NCI-H2107 treated with DMSO at 0.1 percent for 48 hours (cell line): ENCODE results near the gene SAC3D1.
A peak's percentile ranks its signal among the peaks of the same experiment; 100 is the strongest.
"Not testable (repeated sequence)": the region's sequence is repeated elsewhere in the genome, so short reads cannot be mapped to it uniquely, and the experiment has no call there.

Experiments used
- DNase-seq: peaks from one replicate; lab custom pipeline; 2025; ENCODE audit not compliant: unreplicated experiment; lab: John Stamatoyannopoulos, UW

The SAC3D1 gene

DNA sequence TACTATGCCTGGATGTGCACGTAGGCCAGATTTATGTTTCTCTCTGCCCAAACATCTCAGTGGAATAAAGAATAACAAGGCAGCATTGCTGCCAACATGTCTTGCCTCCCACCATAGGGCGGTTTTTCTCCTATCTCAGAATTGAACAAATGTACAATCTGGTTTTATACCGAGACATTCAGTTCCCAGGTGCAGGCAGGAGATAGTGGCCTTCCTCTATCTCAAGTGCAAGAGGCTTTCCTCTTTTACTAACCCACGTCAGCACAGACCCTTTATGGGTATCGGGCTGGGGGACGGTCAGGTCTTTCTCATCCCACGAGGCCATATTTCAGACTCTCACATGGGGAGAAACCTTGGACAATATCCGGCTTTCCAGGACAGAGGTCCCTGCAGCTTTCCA, 17.5 kb upstream of the SAC3D1 start:
- not testable (repeated sequence) for DNase-seq

DNA sequence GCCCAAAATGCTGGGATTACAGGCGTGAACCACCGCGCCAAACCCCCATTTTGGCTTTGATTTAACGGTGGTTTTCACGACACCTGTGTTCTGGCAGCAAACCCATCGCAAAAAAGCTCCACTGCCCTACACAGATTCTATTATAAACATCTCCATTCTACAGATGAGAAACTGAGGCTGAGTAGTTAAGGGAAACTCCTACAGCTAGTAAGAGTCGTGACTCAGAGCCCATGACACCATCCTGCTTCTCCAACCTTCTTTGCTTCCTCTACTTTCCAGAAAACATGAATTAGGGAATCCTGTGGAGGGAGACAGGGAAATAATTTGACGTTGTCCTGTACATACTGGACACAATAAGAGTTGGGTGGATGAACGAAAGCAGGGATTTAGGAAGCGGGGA, 14.2 kb upstream of the SAC3D1 start:
- DNase-seq: no peak

DNA sequence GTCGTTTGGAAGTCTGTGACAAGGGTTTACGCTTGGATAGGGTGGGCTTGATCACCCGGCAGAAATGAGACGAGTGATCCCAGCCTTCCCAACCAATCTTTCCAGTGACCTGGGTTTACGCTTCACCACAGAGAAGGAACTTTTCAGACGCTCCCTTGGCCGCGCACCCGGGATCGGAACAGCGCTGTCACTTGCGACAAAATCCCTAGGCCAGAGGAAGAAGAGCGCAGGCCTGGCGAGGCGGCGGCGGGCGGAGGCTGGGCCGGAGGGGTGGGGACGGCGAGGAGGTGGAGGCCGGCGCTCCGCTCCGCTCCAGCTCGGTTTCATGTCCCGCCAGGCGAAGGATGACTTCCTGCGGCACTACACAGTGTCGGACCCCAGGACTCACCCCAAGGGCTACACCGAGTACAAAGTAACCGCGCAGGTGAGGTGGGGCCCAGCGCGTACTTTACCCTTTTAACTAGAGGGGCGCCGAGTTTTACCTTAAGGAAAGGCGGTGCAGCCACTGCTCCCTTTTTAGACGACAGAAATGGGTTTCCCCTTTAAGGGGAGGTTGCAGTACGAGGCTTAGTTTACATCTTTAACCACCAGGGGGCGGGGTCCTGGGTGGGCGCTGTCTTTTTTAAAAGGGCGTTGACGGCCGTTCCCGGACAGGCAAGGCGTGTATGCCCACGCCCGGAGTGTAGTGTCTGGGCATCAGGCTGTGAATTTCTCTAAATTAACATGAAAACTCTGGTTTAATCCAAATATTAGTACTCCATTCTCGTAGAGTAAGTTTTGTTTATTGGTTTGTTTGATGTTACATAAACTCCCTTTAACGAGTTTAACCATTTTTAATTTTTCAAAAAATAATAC, 13.6 kb upstream of the SAC3D1 start, which contains the start of gene SNX15:
TSS of gene SNX15 (plus strand) at position 227 of the 855 bp plus-strand sequence. CDS start at position 326, 99 bp downstream.
- DNase-seq: peak; percentile 95

DNA sequence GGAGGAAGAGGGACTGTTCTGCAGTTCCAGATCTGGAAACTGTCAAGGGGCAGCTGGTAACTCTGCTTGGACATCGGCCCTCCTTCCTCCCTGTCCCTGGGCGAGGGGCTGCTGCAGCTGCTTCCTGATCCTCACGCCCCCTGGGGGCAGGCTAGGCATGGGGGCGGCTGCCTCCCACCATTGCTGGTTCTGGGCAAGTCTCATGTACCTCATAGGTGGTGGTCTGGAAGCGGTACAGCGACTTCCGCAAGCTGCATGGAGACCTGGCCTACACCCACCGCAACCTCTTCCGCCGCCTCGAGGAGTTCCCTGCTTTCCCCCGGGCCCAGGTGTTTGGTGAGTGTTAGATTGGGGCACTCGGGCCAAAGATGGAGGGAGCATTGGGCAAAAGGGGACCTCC, 8.8 kb upstream of the SAC3D1 start:
- DNase-seq: no peak

DNA sequence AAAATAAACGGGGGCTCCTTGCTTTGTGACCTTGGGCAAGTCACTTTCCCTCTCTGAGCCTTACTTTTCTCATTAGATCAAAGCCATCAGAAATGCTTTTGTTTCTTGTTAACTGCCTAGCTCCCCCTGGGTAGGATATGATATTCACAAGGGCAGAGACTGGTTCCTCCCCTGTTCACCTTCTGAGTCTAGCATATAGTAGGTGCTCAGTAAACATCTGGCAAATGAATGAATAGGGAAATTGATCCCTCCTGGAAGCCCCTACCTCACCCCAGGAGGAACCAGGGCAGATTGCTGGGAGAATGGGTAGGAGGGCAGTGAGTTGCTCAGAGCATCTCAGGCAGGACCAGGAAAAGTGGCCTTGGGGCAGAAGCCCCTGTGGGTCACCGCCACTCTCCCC, 6.6 kb upstream of the SAC3D1 start:
- no peak for DNase-seq

DNA sequence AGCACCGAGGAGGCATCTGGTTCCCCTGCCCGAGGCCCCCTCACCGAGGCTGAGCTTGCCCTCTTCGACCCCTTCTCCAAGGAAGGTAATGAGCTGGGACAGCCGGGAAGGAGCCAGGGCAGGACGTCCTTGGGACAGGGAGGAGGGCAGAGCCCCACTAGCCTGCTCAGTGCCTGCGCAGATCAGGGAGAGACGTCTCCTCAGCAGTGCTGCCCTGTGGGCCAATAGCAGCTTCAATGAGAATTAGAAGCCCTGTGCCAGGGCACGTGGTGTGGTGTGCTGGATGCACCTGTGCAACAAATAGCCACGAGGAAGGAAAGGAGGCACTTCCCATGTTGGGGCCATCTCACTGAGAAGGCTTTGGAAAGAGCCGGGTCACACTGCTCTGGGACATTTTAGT, 5.4 kb upstream of the SAC3D1 start:
- no peak for DNase-seq

DNA sequence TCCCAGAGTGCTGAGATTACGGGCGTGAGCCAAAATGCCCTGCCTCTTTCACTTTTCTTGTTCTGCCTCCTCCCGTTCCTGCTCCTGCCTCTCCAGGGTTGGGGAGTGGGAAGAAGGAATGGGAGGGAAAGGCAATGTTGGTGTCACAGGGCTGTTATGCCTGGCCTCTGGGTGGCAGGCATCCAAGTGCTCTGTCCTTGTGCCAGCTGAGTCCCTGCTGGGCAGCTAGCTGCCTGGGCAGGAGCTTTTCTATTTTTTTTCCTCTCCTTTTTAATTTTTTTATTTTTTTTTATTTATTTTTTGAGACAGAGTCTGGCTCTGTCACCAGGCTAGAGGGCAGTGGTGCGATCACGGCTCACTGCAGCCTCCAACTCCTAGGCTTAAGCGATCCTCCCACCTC, 4.1 kb upstream of the SAC3D1 start:
- DNase-seq: no peak

DNA sequence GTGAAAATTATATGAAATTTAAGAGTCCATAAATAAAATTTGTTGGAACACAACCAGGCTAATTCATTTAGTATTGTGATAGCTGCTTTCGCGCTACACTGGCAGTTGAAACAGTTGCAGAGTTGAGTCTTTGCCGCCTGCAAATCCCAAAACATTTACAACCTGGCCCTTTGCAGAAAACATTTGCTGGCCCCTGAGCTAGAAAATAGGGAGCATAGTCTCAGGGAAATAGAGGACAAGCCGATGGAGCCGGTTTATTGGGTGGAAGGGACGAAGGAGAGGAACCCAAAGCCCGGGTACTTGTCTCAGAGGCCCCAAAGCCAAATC, 527 bp upstream of the SAC3D1 start:
- DNase-seq: no peak

DNA sequence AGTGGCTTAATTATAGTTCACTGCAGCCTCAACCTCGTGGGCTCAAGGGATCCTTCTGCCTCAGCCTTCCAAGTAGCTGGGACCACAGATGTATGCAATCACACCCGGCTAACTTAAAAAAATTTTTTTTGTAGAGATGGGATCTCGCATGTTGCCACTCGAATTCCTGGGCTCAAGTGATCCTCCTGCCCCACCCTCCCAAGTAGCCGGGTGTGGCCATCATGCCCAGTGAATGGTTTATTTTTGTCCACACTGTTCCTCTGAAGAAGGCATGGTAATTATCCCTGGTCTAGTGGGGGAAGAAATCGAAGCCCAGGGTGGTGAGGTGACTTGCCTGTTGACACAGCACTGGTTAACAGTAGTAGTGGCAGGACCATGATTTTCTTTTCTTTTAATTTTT, 1.9 kb downstream of the SAC3D1 start:
- no peak for DNase-seq

DNA sequence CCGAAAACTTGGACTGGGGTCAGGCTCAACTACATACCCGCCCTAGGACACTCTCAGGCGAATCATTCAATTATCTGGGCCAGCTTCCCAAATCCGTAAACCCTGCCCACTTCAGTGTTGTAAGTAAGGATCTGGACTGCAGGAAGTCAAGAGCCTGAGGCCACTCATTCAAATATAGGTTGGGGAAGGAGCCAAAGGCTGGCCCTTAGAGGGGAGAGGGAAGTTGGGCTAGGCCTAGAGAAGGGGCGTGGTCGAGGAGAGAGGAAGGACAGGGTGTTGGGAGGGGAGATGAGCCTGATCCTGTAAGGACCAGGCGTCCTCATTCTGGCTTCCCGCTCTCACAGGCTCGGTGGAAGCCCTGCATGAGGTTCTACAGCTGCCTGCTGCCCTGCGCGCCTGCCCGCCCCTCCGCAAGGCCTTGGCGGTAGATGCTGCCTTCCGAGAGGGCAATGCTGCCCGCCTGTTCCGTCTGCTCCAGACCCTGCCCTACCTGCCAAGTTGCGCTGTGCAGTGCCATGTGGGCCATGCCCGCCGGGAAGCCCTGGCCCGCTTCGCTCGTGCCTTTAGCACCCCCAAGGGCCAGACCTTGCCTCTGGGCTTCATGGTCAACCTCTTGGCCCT, 3.0 kb downstream of the SAC3D1 start:
- DNase-seq: no peak

DNA sequence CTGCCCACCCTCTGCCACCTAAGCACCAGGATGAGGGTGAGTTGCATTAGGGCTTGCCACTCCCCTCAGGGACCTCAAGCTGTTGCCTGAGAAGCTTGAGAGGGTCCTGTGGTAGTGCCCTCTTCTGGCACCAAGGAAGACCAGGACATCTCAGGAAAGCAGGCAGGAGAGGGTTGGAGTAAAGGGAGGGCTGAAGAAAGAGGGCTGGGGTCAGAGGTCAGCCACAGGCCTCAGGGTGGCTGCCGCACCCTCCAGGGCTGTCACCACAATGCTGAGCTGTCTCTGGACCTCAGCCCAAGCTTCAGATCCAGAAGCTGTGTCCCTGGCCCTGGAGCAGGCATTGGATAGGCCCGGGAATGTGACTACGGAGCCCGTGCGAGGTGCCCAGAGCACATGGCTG, 4.1 kb downstream of the SAC3D1 start:
- no peak for DNase-seq

DNA sequence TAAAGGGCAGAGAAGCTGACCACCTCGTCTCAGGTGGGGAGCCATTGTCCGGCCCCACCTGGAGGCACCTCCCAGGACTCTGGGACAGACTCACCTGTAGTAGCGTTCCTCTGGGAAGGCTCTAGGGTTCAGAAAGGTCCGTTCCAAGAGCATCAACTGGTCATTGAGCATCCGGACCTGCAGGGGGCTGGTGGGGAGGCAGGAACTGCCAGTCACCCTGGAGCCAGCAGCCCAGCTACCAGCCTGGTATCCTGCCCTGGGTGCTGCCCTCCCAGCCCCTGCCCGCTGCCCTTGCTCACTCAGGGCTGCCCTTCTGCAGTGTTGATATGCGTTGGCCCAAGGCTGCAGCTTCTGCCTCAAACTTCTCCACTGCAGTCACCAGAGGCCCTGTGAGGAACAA, 4.7 kb downstream of the SAC3D1 start:
- no peak for DNase-seq

DNA sequence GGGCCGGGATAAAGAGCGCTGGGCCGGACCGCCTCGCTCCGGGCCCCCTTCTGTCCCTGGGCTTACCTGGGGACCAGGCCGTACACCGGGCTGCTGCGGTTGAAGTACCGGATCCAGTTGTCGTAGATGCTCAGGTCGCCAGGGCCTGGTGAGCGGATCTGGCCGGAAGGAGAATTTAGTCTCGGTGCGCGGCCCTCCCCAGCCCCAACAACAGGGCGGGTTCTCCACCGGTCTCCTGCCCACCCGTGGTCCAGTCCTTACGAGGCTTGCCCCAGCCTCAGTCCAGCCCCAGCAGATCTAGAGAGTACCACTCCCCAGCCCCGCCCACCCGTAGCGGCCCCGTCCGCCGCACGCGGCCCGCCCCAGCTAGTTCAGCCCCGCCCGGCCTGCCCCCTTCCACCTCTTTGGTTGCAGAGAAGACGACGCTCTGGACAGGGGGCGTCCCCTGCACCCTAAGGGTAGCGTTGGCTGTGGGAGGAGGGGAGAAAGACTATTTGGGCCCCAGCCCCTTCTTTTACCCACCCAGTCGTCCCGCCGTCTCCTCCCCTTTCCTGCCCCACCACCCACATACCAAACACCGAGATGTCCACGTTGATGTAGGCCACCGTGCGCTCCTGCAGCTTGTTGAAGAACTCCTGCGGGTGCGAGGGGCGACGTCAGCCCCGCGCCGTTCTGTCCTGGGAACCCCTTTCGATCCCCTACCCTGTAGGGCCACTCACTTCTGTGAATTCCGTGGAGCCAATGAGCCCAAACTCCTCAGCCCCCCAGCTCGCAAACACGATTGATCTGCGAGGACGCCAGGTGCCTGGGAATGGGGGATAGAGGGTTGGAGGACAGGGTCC, 6.8 kb downstream of the SAC3D1 start:
- DNase-seq: no peak

DNA sequence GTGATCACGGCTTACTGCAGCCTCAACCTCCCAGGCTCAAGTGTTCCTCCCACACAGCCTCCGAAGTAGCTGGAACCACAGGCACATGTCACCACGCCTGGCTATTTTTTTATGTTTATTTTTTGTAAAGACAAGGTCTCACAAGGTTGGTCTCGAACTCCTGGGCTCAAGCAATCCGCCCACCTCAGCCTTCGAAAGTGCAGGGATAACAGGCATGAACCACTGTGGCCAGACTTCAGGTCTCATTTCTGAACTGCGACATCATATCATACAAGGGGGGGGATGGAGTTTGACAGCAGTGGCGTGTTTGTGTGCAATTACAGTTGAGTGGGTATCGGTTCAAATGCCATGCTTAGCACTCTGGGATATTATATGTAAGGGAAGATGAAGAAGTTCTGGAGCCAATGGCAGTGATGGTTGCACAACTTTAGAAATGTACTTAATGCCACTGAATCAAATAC, 10.4 kb downstream of the SAC3D1 start:
- DNase-seq: no peak

DNA sequence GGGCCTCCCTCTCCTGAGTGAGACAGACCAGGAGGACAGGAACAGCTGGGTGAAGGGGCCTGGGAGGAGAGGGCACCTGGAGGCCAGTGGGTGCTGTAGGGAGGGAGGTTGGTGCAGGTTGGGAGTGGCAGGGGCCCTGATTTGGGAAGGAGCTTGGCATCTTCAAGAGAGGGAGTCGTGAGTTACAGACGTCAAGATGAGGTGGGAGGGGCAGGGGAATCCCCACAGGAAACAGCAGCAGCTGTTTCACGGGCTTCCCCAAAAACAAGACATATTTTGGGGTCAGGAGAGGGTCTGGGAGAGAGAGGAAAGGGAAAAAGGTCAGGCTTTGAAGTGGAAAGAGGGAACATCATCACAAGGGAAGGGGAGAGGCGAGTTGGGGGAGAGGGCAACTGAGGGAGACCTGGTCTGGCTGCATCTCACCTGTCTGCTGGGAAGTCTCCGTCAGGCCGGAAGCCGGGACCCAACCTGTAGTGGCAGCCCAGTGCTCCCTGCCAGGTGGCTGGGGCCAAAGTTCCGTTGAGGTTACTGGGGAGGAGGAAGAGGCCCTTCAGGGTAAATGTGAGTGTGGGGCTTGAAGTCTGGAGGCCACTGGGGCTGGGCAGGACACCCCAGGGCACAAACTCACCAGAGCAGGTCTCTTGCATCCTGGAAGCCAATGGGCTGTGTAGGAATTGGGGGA, 13.0 kb downstream of the SAC3D1 start:
- no peak for DNase-seq

DNA sequence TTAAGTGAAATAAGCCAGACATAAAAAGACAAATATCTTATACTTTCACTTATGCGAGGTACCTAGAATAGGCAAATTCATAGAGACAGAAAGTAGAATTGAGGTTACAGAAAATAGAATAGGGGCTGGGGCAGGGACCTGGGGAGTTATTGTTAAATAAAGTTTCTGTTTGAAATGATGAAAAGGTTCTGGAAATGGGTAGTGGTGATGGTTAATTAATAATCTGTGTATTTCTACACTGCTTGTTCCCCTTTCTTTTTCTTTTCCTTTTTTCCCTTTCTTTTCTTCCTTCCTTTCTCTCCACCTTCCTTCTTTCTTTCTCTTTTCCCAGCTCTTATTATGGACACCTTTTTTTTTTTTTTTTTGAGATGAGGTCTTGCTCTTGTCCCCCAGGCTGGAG, 14.5 kb downstream of the SAC3D1 start:
- no peak for DNase-seq

DNA sequence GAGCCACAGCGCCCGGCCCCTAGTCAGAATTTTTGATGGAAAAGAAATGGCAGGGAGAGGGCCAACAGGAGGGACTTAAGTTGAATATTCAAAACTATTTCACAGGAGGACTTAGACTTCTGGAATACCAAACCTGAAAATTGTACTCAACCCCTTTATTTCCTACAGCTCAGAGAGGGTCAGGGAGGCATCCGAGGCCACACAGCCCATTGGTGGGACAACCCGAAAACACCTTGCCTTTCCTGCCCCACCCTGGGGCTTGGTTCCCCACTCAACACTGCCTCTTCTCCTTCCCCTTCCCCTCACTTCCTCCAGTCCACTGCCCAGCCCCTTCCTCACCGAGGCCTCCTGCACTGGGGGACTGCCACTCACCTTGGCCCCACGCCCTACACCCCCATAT, 16.0 kb downstream of the SAC3D1 start:
- no peak for DNase-seq

DNA sequence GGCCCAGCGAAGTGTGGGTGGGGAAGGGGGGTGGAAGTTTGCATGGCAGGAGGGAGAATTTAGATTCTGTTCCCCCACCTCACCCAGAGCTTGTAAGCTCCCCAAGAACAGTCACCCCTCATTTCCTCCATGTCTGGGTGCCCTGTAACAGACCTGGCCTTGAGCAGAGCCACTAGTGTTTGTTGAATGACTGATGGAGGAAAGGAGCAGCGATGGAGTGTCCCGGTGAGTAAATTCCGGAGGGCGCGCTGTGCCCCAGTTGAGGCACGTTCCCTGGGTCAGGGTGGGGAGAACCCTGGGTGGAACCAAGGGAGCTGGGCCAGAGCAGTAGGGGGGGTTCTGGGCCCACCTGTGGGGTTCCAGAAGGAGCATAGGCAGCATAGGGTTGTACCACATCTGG, 16.5 kb downstream of the SAC3D1 start:
- no peak for DNase-seq

DNA sequence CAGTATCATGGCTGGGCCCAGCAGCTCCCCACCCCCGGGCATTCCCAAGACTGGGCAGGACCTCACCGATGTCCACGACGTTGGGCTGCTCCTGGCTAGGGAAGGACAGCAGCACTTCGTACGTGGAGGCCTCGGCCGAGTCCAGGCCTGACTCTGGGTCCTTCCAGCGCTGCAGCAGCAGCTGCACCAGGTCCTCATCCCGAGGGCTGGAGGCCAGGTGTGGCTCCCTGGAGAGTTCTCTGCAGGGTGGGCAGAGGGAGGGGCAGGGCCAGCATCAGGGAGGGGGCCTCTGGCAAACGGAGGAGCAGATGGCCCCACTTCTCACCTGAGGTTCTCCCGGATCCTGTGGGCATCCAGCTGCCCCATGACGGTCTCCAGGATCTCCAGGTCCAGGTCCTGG, 17.0 kb downstream of the SAC3D1 start:
- DNase-seq: peak; percentile 19

DNA sequence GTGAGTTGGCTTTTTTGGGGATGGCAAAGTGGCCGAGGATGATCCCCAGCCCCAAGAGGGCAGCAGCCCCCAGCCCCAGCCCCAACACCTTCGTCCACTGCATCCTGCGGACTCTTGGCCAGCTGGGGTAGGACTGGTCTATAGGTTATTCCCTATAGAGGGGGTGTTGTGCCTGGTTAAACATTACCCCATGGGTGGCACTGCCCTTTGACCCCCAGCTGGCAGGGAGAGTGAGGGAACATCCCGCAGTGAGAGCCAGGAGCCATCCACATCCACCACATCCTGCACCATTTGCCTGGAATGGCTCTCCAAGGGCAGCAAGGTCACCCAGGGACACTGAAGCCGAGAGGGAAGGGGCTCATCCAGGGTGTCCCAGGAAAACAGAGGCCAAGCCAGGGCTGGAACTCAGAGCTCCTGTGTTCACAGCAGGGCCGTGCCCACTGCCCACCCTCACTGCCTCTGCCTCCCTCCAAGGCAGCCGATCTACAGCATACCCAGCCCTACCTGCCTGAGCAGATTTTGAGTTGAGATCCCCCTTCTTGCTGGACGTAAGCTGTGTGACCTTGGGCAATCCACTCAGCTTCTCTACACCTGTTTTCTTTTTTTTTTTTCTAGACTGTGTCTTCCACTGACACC, 17.5 kb downstream of the SAC3D1 start, which contains the start of gene NAALADL1:
TSS of gene NAALADL1 (minus strand) at position 135 of the 636 bp plus-strand sequence. CDS start at position 103, 32 bp downstream.
- DNase-seq: no peak

DNA sequence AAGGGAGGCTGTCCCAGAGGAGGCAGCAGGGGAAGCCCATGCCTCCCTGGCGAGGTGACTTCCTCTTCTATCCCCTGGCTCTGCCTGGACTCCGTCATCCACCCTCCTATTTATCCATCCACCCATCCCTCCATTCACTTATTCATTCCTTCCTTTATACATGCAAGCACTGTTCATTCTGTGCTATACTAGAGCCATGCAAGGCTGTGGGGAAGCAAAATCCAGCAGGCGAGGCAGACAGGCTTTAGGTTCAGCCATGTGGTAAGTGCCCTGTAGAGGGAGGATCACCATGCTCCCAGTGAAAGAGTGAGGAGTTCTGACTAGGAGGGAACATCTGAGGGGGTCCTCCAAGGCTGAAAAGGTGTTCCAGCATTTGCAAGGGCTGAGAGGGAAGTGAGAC, 18.5 kb downstream of the SAC3D1 start:
- DNase-seq: no peak
